ENCODE measurements around the gene CKS1B.

GRCh38 chr1:155009221-155009711, 34.8 kb downstream of the CKS1B start:
- TF ChIP-seq POLR2A (IDR thresholded peaks at IDR 0.05) (no peak), CTCF (IDR thresholded peaks at IDR 0.05) (no peak)
